HG03025 (cell line): ENCODE results near the gene SPRTN.
A peak's percentile ranks its signal among the peaks of the same experiment; 100 is the strongest.
"Not testable (repeated sequence)": the region's sequence is repeated elsewhere in the genome, so short reads cannot be mapped to it uniquely, and the experiment has no call there.

Experiments
- ATAC-seq: cut with Tn5 transposase; IDR thresholded peaks from one replicate; pipeline ENCODE4 v1.9.1; 2021; ENCODE audit warnings: mild to moderate bottlenecking, moderate library complexity; ENCODE audit not compliant: unreplicated experiment, low FRiP score

SPRTN gene

GRCh38 chr1:231335663-231336602 lies 2.2 kb upstream of the SPRTN start:
- no peak for ATAC-seq

- peak; percentile 6 for ATAC-seq
Measured at GRCh38 chr1:231337043-231337471, 1.0 kb upstream of the SPRTN start.

GRCh38 chr1:231337472-231338269 lies 422 bp upstream of the SPRTN start, which contains the start of gene EXOC8:
Gene EXOC8 (minus strand): TSS chr1:231337852. CDS start chr1:231337745, 107 bp downstream.
- ATAC-seq: peak; percentile 77

- no peak for ATAC-seq
Measured at GRCh38 chr1:231340328-231341013, 2.4 kb downstream of the SPRTN start.

GRCh38 chr1:231347961-231348360 lies 9.9 kb downstream of the SPRTN start:
- no peak for ATAC-seq

GRCh38 chr1:231348442-231348841 lies 10.3 kb downstream of the SPRTN start:
- ATAC-seq: no peak

- not testable (repeated sequence) for ATAC-seq
Measured at GRCh38 chr1:231348856-231349255, 10.8 kb downstream of the SPRTN start.

- ATAC-seq: no peak
Measured at GRCh38 chr1:231351816-231352215, 13.7 kb downstream of the SPRTN start.

GRCh38 chr1:231353086-231353485 lies 15.0 kb downstream of the SPRTN start:
- ATAC-seq: no peak

GRCh38 chr1:231354330-231355020 lies 16.4 kb downstream of the SPRTN start:
- ATAC-seq: no peak

GRCh38 chr1:231355171-231355570 lies 17.1 kb downstream of the SPRTN start:
- ATAC-seq: no peak

- ATAC-seq: no peak
Measured at GRCh38 chr1:231357187-231357772, 19.2 kb downstream of the SPRTN start.

- ATAC-seq: no peak
Measured at GRCh38 chr1:231357831-231358354, 19.8 kb downstream of the SPRTN start.

GRCh38 chr1:231359113-231359512 lies 21.0 kb downstream of the SPRTN start:
- ATAC-seq: no peak

GRCh38 chr1:231362325-231362724 lies 24.2 kb downstream of the SPRTN start:
- no peak for ATAC-seq

GRCh38 chr1:231363624-231364023 lies 25.5 kb downstream of the SPRTN start:
- no peak for ATAC-seq

GRCh38 chr1:231364192-231364591 lies 26.1 kb downstream of the SPRTN start:
- ATAC-seq: no peak

- no peak for ATAC-seq
Measured at GRCh38 chr1:231369282-231369681, 31.2 kb downstream of the SPRTN start.

GRCh38 chr1:231372501-231372900 lies 34.4 kb downstream of the SPRTN start:
- ATAC-seq: no peak
